ENCODE results near the gene MYO18A. TPM values are rescaled to one million over a fixed set of nuclear protein-coding genes. Genes with fewer than 3 reads are reported as not detected.

MYO18A gene
- total RNA-seq, 1 experiment from 2014 or later: 24.0 TPM

DNA sequence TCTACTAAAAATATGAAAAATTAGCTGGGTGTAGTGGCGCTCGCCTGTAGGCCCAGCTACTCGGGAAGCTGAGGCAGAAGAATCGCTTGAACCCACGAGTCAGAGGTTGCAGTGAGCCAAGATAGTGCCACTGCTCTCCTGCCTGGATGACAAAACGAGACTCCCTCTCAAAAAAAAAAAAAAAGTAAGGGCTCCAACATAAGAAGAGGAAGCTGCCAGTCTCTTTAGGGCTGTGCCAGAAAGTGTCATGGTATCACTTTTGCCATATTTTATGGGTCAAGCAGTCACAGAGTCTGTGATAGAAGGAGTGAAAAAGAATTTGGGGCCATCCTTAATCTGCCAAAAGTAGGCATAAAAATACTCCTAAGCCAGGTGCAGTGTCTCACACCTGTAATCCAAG, 138.6 kb downstream of the MYO18A start:
- Mint-ChIP-seq H3K4me1 (ENCODE audit: insufficient read depth, unreplicated experiment) (peaks cover 6% of the 10 kb centered on the region), H3K36me3 (ENCODE audit: insufficient read depth, unreplicated experiment) (no peaks in the 10 kb centered on the region), H3K27me3 (ENCODE audit: insufficient read depth, unreplicated experiment) (peaks cover 11% of the 10 kb centered on the region), H3K9me3 (ENCODE audit: unreplicated experiment) (no peaks in the 10 kb centered on the region), H3K27ac (ENCODE audit: low read depth, unreplicated experiment) (no peak overlapping the region), H3K4me3 (ENCODE audit: unreplicated experiment) (no peak overlapping the region)
- ChIA-PET POLR2A (no interaction called here), CTCF (interaction anchor here (0.7 kb wide), 1 partner anchor 25 kb away, joined by 5 read pairs; no protein-coding TSS in a partner anchor)
- no TSS peak for BruUV-seq (replicated peaks)
- TF ChIP-seq, protein P1, sequence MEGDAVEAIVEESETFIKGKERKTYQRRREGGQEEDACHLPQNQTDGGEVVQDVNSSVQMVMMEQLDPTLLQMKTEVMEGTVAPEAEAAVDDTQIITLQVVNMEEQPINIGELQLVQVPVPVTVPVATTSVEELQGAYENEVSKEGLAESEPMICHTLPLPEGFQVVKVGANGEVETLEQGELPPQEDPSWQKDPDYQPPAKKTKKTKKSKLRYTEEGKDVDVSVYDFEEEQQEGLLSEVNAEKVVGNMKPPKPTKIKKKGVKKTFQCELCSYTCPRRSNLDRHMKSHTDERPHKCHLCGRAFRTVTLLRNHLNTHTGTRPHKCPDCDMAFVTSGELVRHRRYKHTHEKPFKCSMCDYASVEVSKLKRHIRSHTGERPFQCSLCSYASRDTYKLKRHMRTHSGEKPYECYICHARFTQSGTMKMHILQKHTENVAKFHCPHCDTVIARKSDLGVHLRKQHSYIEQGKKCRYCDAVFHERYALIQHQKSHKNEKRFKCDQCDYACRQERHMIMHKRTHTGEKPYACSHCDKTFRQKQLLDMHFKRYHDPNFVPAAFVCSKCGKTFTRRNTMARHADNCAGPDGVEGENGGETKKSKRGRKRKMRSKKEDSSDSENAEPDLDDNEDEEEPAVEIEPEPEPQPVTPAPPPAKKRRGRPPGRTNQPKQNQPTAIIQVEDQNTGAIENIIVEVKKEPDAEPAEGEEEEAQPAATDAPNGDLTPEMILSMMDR (IDR thresholded peaks at IDR 0.05; ENCODE audit: unreplicated experiment): no peak
- DNase-seq (ENCODE audit: unreplicated experiment): no peak
- intact Hi-C loops (cut with micrococcal nuclease): no loop called here

DNA sequence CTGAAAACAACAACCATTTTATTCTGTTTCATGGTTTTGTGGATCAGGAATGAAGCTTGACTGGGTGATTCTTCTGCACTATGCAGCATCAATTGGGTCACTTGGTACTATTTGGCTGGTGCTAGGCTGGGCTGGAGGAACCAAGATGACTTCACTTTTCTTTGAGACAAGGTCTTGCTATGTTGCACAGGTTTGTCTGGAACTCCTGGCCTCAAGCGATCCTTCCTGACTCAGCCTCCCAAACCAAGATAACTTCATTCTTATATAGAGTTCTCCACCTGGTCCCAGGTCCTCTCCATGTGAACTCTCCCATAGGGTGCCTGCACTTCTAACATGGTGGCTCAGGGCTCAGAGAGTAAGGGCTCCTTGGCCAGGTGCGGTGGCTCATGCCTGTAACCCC, 139.1 kb downstream of the MYO18A start:
- Mint-ChIP-seq H3K4me3 (ENCODE audit: unreplicated experiment) (no peak overlapping the region), H3K4me1 (ENCODE audit: insufficient read depth, unreplicated experiment) (peaks cover 6% of the 10 kb centered on the region), H3K27me3 (ENCODE audit: insufficient read depth, unreplicated experiment) (peaks cover 6% of the 10 kb centered on the region), H3K27ac (ENCODE audit: low read depth, unreplicated experiment) (no peak overlapping the region), H3K9me3 (ENCODE audit: unreplicated experiment) (no peaks in the 10 kb centered on the region), H3K36me3 (ENCODE audit: insufficient read depth, unreplicated experiment) (no peaks in the 10 kb centered on the region)
- POLR2A ChIA-PET: no interaction called here
- CTCF ChIA-PET: no interaction called here
- TF ChIP-seq, protein P1 (IDR thresholded peaks at IDR 0.05; ENCODE audit: unreplicated experiment): no peak
- no peak for DNase-seq (ENCODE audit: unreplicated experiment)
- intact Hi-C loops (cut with micrococcal nuclease): no loop called here
- BruUV-seq (replicated peaks): no TSS peak

DNA sequence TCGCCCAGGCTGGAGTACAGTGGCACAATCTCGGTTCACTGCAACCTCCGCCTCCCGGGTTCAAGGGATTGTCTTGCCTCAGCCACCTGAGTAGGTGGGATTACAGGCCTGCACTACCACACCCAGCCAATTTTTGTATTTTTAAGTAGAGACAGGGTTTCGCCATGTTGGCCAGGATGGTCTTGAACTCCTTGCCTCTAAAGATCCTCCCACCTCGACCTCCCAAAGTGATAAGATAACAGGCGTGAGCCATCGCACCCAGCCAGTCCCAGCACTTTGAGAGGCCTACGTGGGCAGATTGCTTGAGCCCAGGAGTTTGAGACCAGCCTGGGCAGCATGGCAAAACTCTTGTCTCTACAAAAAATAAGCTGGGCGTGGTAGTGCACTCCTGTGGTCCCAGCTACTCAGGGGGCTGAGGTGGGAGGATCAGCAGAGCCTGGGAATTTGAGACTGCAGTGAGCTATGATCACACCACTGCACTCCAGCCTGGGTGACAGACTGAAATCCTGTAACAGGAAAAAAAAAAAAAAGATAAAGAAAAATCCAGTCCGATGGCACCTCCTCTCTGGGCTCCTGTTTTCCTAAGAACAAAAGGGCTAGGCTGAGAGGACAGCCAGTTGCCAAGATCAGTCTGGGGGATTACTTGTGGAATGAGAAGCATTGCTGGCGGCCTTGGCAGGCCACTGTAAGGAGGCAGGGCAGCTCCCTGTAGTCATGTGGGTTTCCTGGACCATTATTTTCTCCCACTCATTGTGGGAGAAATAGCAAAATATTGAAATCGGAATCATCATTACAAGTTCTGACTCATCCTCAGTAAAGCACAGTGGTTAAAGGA, 140.2 kb downstream of the MYO18A start:
- TF ChIP-seq, protein P1 (IDR thresholded peaks at IDR 0.05; ENCODE audit: unreplicated experiment): no peak
- ChIA-PET CTCF (no interaction called here), POLR2A (interaction anchor here (0.6 kb wide), 1 partner anchor 37 kb away, joined by 3 read pairs; no protein-coding TSS in a partner anchor)
- H3K27ac Mint-ChIP-seq (ENCODE audit: low read depth, unreplicated experiment): no peak overlapping the region
- BruUV-seq (replicated peaks): no TSS peak
- peaks cover 7% of the 10 kb centered on the region for H3K9me3 Mint-ChIP-seq (ENCODE audit: unreplicated experiment)
- DNase-seq (ENCODE audit: unreplicated experiment): peak; percentile 51
- no peaks in the 10 kb centered on the region for H3K36me3 Mint-ChIP-seq (ENCODE audit: insufficient read depth, unreplicated experiment)
- H3K27me3 Mint-ChIP-seq (ENCODE audit: insufficient read depth, unreplicated experiment): no peaks in the 10 kb centered on the region
- H3K4me1 Mint-ChIP-seq (ENCODE audit: insufficient read depth, unreplicated experiment): peaks cover 6% of the 10 kb centered on the region
- intact Hi-C loops (cut with micrococcal nuclease): no loop called here
- H3K4me3 Mint-ChIP-seq (ENCODE audit: unreplicated experiment): no peak overlapping the region

DNA sequence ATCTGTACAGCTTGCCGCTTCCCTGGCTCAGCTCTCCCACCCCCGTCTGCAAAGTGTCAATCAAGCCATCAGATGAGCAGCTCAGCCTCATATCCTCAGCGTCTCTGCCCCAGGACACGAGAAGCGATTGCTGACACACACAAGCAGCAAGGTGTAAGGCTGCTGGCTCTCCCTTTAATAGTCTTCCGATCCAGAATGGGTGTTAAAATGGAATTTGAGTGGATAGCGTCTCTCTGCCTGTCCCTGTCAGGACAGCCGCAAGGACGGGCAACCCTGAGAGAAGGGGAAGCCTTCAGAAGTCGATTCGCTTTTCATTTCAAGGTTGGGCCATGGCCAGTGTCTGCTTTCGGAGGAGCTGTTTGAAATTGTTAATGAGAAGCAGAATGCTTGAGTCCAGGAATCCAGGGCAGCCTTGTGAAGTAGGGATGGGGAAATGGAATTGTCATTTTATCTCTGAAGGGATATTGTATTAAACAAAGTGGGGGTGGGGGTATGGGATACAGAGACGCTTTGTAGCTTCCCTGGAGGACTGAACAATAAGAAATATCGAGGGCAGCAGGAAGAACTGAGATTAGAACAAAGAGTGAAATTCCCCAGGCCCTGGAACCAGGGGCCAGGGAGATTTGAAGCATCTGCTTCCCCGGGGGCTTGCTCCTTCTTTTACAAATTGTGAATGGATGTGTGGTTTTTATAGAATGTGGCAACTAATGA, 142.0 kb downstream of the MYO18A start:
- ChIA-PET CTCF (no interaction called here), POLR2A (interaction anchor here (1.6 kb wide), 1 partner anchor 9 kb away, joined by 4 read pairs; no protein-coding TSS in a partner anchor)
- Mint-ChIP-seq H3K4me1 (ENCODE audit: insufficient read depth, unreplicated experiment) (peaks cover 6% of the 10 kb centered on the region), H3K36me3 (ENCODE audit: insufficient read depth, unreplicated experiment) (no peaks in the 10 kb centered on the region), H3K27me3 (ENCODE audit: insufficient read depth, unreplicated experiment) (peaks cover 1% of the 10 kb centered on the region), H3K4me3 (ENCODE audit: unreplicated experiment) (no peak overlapping the region), H3K27ac (ENCODE audit: low read depth, unreplicated experiment) (no peak overlapping the region), H3K9me3 (ENCODE audit: unreplicated experiment) (peaks cover 16% of the 10 kb centered on the region)
- intact Hi-C loops (cut with micrococcal nuclease): no loop called here
- DNase-seq (ENCODE audit: unreplicated experiment): no peak
- TF ChIP-seq, protein P1 (IDR thresholded peaks at IDR 0.05; ENCODE audit: unreplicated experiment): no peak
- BruUV-seq (replicated peaks): no TSS peak

Data from MCF 10A (cell line).